Chondrocyte (in vitro differentiated cells): ENCODE results near the gene PFAS. TPM values are rescaled to one million over a fixed set of nuclear protein-coding genes. Genes with fewer than 3 reads are reported as not detected.

ENCODE experiments used
- DNase-seq: peaks from one replicate; pipeline ENCODE4 v3.0.0; 2021; ENCODE audit warnings: mixed read lengths, low spot score
- H3K27ac Mint-ChIP-seq: one replicate; pipeline ENCODE4 v1.8.0; 2021; ENCODE audit warnings: mild to moderate bottlenecking, moderate library complexity, mixed read lengths; ENCODE audit not compliant: unreplicated experiment
- H3K27me3 Mint-ChIP-seq: 2 replicates; pipeline ENCODE4 v1.8.0; 2021; ENCODE audit warnings: low read depth, mixed read lengths
- H3K36me3 Mint-ChIP-seq: 2 replicates; pipeline ENCODE4 v1.8.0; 2021; ENCODE audit warnings: low read depth, mixed read lengths
- H3K4me1 Mint-ChIP-seq: 2 replicates; pipeline ENCODE4 v1.8.0; 2021; ENCODE audit warnings: low read depth, mild to moderate bottlenecking, mixed read lengths
- H3K4me3 Mint-ChIP-seq: one replicate; pipeline ENCODE4 v1.8.0; 2021; ENCODE audit warnings: mild to moderate bottlenecking, moderate library complexity, mixed read lengths; ENCODE audit not compliant: unreplicated experiment
- H3K9me3 Mint-ChIP-seq: 2 replicates; pipeline ENCODE4 v1.8.0; 2021; ENCODE audit warnings: low read depth, mixed read lengths
- total RNA-seq: library from RNA; stranded (reverse); gene quantifications from 3 replicates; pipeline ENCODE4 v1.2.1, GENCODE V29; 2021
- TF ChIP-seq, protein P1 (sequence below): fragments of 200-600 bp; sonication (generic); IDR thresholded peaks from 2 replicates; pipeline ENCODE4 v1.5.0; 2021; ENCODE audit warnings: antibody characterized with exemption, mild to moderate bottlenecking, moderate library complexity

Gene PFAS
- total RNA-seq, 1 donor from 2014 or later = 32.7 TPM

DNA sequence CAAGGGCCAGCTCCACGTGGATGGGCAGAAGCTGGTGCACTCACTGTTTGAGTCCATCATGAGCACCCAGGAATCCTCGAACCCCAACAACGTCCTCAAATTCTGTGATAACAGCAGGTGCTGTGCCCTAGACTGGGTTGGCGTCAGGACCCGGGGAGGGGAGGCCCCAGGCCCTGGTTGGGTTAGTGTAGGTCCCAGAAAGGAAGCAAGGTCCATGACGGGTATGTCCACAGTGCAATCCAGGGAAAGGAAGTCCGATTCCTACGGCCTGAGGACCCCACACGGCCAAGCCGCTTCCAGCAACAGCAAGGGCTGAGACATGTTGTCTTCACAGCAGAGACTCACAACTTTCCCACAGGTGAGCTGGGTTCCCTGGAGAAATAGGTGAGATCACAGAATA is 7.2 kb downstream of the PFAS start:
- Mint-ChIP-seq H3K27me3 (no peaks in the 10 kb centered on the region), H3K27ac (no peak overlapping the region), H3K36me3 (peaks cover 10% of the 10 kb centered on the region), H3K4me1 (no peaks in the 10 kb centered on the region), H3K9me3 (no peaks in the 10 kb centered on the region), H3K4me3 (no peak overlapping the region)
- TF ChIP-seq, protein P1, sequence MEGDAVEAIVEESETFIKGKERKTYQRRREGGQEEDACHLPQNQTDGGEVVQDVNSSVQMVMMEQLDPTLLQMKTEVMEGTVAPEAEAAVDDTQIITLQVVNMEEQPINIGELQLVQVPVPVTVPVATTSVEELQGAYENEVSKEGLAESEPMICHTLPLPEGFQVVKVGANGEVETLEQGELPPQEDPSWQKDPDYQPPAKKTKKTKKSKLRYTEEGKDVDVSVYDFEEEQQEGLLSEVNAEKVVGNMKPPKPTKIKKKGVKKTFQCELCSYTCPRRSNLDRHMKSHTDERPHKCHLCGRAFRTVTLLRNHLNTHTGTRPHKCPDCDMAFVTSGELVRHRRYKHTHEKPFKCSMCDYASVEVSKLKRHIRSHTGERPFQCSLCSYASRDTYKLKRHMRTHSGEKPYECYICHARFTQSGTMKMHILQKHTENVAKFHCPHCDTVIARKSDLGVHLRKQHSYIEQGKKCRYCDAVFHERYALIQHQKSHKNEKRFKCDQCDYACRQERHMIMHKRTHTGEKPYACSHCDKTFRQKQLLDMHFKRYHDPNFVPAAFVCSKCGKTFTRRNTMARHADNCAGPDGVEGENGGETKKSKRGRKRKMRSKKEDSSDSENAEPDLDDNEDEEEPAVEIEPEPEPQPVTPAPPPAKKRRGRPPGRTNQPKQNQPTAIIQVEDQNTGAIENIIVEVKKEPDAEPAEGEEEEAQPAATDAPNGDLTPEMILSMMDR = no peak
- no peak for DNase-seq

DNA sequence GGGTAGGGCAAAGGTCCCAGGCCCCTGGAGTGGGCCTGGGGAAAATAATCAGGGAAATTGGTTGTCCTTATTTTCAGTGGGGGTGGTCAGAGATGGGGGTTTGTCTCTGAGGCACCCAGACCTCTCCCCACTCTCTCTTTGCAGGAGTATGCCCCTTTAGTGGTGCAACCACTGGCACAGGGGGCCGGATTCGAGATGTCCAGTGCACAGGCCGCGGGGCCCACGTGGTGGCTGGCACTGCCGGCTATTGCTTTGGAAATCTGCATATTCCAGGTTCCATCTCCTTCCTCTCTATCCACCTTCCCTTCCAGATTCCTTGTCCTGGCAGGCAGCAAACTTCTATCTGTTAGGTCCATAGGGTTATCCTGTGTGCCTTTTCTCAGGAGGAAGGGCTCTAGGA is 7.6 kb downstream of the PFAS start:
- no peaks in the 10 kb centered on the region for H3K9me3 Mint-ChIP-seq
- peaks cover 10% of the 10 kb centered on the region for H3K36me3 Mint-ChIP-seq
- H3K4me3 Mint-ChIP-seq = no peak overlapping the region

DNA sequence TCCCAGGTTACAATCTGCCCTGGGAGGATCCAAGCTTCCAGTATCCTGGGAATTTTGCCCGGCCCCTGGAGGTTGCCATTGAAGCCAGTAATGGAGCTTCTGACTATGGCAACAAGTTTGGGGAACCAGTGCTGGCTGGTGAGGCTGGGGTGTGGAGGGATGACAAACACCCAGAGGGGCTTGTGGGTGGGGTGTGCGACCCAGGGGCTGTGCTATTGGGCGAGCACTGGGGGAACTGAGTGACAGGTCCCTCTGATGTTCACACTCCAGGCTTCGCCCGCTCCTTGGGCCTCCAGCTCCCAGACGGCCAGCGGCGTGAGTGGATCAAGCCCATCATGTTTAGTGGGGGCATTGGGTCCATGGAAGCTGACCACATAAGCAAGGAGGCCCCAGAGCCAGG is 8.7 kb downstream of the PFAS start:
- Mint-ChIP-seq H3K36me3 (peaks cover 14% of the 10 kb centered on the region), H3K4me1 (no peaks in the 10 kb centered on the region), H3K4me3 (no peak overlapping the region), H3K27ac (no peak overlapping the region), H3K9me3 (no peaks in the 10 kb centered on the region), H3K27me3 (no peaks in the 10 kb centered on the region)
- TF ChIP-seq, protein P1 = no peak
- DNase-seq = no peak

More for the DNA sequence above, 7.6 kb downstream of the PFAS start:
- Mint-ChIP-seq H3K27me3 (no peaks in the 10 kb centered on the region), H3K27ac (no peak overlapping the region), H3K4me1 (no peaks in the 10 kb centered on the region)
- TF ChIP-seq, protein P1 = no peak
- DNase-seq = no peak

DNA sequence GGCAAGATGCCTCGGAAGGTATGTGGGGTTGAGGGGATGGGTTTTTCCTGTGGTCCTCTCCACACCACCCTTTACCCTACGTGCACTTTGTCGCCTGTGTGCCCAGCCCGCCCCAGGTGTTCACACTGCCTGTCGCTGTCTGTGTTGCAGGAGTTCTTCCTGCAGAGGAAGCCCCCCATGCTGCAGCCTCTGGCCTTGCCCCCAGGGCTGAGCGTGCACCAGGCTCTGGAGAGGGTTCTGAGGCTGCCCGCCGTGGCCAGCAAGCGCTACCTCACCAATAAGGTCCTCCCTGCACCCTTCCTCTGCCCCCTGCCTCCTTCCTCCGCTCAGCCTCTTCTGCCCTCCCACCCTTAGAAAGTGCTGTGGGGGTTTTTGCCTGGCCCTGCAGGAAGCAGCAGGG is 15.2 kb downstream of the PFAS start:
- Mint-ChIP-seq H3K27me3 (no peaks in the 10 kb centered on the region), H3K4me1 (no peaks in the 10 kb centered on the region), H3K9me3 (no peaks in the 10 kb centered on the region), H3K36me3 (peaks cover 21% of the 10 kb centered on the region), H3K27ac (no peak overlapping the region), H3K4me3 (no peak overlapping the region)
- DNase-seq = no peak
- TF ChIP-seq, protein P1 = no peak

DNA sequence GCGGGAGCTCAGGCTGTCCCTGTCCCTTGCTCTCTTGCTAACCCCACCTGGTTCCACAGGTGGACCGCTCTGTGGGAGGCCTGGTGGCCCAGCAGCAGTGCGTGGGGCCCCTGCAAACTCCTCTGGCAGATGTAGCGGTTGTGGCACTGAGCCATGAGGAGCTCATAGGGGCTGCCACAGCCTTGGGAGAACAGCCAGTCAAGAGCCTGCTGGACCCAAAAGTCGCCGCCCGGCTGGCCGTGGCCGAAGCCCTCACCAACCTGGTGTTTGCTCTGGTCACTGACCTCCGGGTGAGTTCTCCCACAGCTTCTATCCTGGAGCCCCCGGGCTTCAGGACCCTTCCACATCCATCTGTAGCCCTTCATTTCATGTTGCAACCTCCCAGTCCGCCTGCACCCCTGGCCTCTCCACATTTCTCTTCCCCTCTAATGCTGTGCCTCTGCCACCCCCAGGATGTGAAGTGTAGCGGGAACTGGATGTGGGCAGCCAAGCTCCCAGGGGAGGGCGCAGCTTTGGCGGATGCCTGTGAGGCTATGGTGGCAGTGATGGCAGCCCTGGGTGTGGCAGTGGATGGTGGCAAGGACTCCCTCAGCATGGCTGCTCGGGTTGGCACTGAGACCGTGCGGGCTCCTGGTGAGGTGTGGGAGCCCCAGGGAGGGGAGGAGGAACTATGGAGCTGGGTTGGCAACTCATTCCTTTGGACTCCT is 15.9 kb downstream of the PFAS start:
- Mint-ChIP-seq H3K4me1 (no peaks in the 10 kb centered on the region), H3K4me3 (no peak overlapping the region), H3K27ac (no peak overlapping the region), H3K9me3 (no peaks in the 10 kb centered on the region), H3K36me3 (peaks cover 22% of the 10 kb centered on the region), H3K27me3 (no peaks in the 10 kb centered on the region)
- TF ChIP-seq, protein P1 = no peak
- DNase-seq = no peak
